Epithelial cell of proximal tubule (primary cell): ENCODE data around the gene SORCS1. TPM values are rescaled to one million over a fixed set of nuclear protein-coding genes. Genes with fewer than 3 reads are reported as not detected.

Source experiments
- DNase-seq: peaks from one replicate; pipeline ENCODE4 v3.0.0-alpha.2; 2011; ENCODE audit warnings: low read depth
- H3K4me3 ChIP-seq: 2 replicates; pipeline ENCODE4 v1.5.1; 2011; ENCODE audit warnings: low read depth, mild to moderate bottlenecking, low read length
- CTCF ChIP-seq: conservative IDR thresholded peaks from 2 replicates; pipeline ENCODE4 v1.5.1; 2012; ENCODE audit warnings: low read depth, mild to moderate bottlenecking, low read length
- total RNA-seq: library from RNA; depleted of rRNA; stranded (reverse); fragments of >200 nt; gene quantifications from 2 replicates; pipeline ENCODE4 v1.2.3, GENCODE V29; 2015

The SORCS1 gene
- total RNA-seq, 1 donor from 2014 or later, result 0.06 TPM

GRCh38 chr10:106537866-106538265, 626.6 kb downstream of the SORCS1 start:
- DNase-seq, result no peak
- H3K4me3 ChIP-seq, result no peak overlapping the region

GRCh38 chr10:106535304-106535953, 629.1 kb downstream of the SORCS1 start:
- no peak for TF ChIP-seq CTCF
- no peak for DNase-seq
- H3K4me3 ChIP-seq, result no peak overlapping the region

More at GRCh38 chr10:106537866-106538265, 626.6 kb downstream of the SORCS1 start:
- TF ChIP-seq CTCF, result no peak

DNA sequence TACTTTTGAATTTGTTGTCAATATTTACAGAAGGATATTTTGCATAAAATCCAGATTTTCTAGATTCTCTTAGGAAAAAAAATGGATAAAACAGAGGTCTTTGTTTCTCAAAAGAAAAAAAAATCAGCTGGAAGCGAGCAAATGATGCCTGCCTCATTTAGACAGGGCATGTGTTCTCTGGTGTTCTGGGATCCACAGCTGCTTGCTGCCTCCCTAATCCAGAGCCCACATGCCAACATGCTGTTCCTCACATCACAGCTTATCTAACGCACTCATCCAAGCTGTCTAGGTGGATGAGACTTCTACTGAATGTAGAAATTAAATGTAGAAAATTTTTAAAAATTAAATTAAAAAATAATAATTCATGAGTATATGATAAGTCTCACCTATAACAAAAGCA, 630.1 kb downstream of the SORCS1 start:
- H3K4me3 ChIP-seq, result no peak overlapping the region
- TF ChIP-seq CTCF, result no peak
- no peak for DNase-seq

DNA sequence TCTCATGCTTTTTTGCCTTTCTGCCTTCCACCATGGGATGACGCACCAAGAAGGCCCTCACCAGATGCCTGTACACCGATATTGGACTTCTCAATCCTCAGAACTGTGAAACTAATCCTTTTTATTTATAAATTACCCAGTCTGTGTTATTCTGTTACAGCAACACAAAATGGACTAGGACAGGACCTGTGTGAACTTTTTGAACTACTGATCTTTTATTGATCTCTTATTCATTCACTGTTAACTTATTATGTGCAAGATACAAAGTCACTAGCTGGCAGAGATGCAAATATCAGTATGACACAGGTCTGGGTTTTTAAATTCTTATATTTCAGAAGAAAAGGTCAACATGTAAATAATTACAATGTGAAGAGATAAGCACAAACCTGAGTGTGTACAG, 635.8 kb downstream of the SORCS1 start:
- DNase-seq, result no peak
- no peak for TF ChIP-seq CTCF
- no peak overlapping the region for H3K4me3 ChIP-seq

DNA sequence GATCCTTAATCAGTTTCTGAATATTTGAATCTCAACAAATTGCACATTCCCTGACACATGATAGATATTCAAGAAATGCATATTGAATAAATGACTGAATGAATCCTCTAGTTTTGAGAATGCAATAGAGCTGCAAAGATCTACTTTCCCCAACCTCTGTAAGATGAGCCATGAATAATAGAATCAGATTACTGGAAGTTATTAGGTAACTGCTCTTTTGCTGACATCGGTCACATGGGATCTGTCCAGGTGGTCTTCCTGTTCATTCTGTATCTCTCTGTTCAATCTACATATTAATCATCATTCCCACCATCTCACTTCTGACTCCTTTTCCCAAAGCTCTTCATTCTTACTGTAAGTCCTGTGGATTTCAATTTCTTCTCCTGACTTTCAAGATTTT, 638.7 kb downstream of the SORCS1 start:
- TF ChIP-seq CTCF, result no peak
- H3K4me3 ChIP-seq, result no peak overlapping the region
- DNase-seq, result no peak
